Astrocyte (in vitro differentiated cells and primary cell): ENCODE measurements around the gene DLGAP1. TPM values are rescaled to one million over a fixed set of nuclear protein-coding genes. Genes with fewer than 3 reads are reported as not detected.

Source experiments
- DNase-seq: peaks from one replicate; pipeline ENCODE4 v3.0.0-alpha.2; 2010; ENCODE audit warnings: low read depth
- FAIRE-seq: peaks from 2 replicates; lab custom pipeline; 2011; peaks lifted over from hg19 to GRCh38; lab: Jason Lieb, UNC
- H2AFZ ChIP-seq: 2 replicates; pipeline ENCODE4 v1.6.0; 2012; ENCODE audit warnings: low read depth, low read length, inconsistent platforms
- H3K27ac ChIP-seq: 2 replicates; pipeline ENCODE4 v1.5.1; 2011; ENCODE audit warnings: low read depth, low read length, inconsistent platforms
- H3K27me3 ChIP-seq: 2 replicates; pipeline ENCODE4 v1.6.0; 2011; ENCODE audit warnings: low read length, inconsistent platforms; ENCODE audit not compliant: insufficient read depth
- H3K36me3 ChIP-seq: 2 replicates; pipeline ENCODE4 v1.5.1; 2011; ENCODE audit warnings: low read length, inconsistent platforms; ENCODE audit not compliant: insufficient read depth
- H3K4me1 ChIP-seq: 2 replicates; pipeline ENCODE4 v1.5.1; 2011; ENCODE audit warnings: low read length, inconsistent platforms; ENCODE audit not compliant: insufficient read depth
- H3K4me2 ChIP-seq: 2 replicates; pipeline ENCODE4 v1.6.0; 2012; ENCODE audit warnings: low read length, inconsistent platforms
- H3K4me3 ChIP-seq: 2 replicates; pipeline ENCODE4 v1.5.1; 2011; ENCODE audit warnings: low read depth, mild to moderate bottlenecking, low read length, inconsistent platforms; ENCODE audit not compliant: insufficient read depth
- H3K79me2 ChIP-seq: 2 replicates; pipeline ENCODE4 v1.6.0; 2012; ENCODE audit warnings: mild to moderate bottlenecking, low read length, inconsistent platforms; ENCODE audit not compliant: insufficient read depth
- H3K9ac ChIP-seq: 2 replicates; pipeline ENCODE4 v1.6.0; 2012; ENCODE audit warnings: mild to moderate bottlenecking, low read length, inconsistent platforms
- H3K9me3 ChIP-seq: 2 replicates; pipeline ENCODE4 v1.5.1; 2012; ENCODE audit warnings: low read depth, mild to moderate bottlenecking, low read length, inconsistent platforms; ENCODE audit not compliant: insufficient read depth
- H4K20me1 ChIP-seq: 2 replicates; pipeline ENCODE4 v1.6.0; 2012; ENCODE audit warnings: low read length, inconsistent platforms; ENCODE audit not compliant: insufficient read depth
- H3K27ac Mint-ChIP-seq: one replicate; pipeline ENCODE4 v1.8.0; 2021; ENCODE audit warnings: mild to moderate bottlenecking, mixed read lengths; ENCODE audit not compliant: unreplicated experiment
- H3K27me3 Mint-ChIP-seq: one replicate; pipeline ENCODE4 v1.8.0; 2021; ENCODE audit warnings: low read depth, mixed read lengths; ENCODE audit not compliant: unreplicated experiment
- H3K36me3 Mint-ChIP-seq: one replicate; pipeline ENCODE4 v1.8.0; 2021; ENCODE audit warnings: low read depth, mixed read lengths; ENCODE audit not compliant: unreplicated experiment
- H3K4me1 Mint-ChIP-seq: one replicate; pipeline ENCODE4 v1.8.0; 2021; ENCODE audit warnings: low read depth, mixed read lengths; ENCODE audit not compliant: unreplicated experiment
- H3K4me3 Mint-ChIP-seq: one replicate; pipeline ENCODE4 v1.8.0; 2021; ENCODE audit warnings: mild to moderate bottlenecking, moderate library complexity, mixed read lengths; ENCODE audit not compliant: unreplicated experiment
- H3K9me3 Mint-ChIP-seq: one replicate; pipeline ENCODE4 v1.8.0; 2021; ENCODE audit warnings: mild to moderate bottlenecking, mixed read lengths; ENCODE audit not compliant: unreplicated experiment
- EZH2 ChIP-seq: IDR thresholded peaks from 2 replicates; pipeline ENCODE4 v1.6.1; 2012; ENCODE audit warnings: mild to moderate bottlenecking, low read length, inconsistent platforms; ENCODE audit not compliant: insufficient read depth
- total RNA-seq: library from RNA; stranded (reverse); gene quantifications from 2 replicates; pipeline ENCODE4 v1.2.1, GENCODE V29; 2021
- TF ChIP-seq, protein P1 (sequence below): IDR thresholded peaks from 2 replicates; pipeline ENCODE4 v1.5.1; 2011; ENCODE audit warnings: low read depth, mild to moderate bottlenecking, inconsistent platforms, low read length, moderate library complexity; ENCODE audit not compliant: insufficient read depth

DLGAP1 gene
- total RNA-seq, 1 donor from 2014 or later, result 2.3 TPM

DNA sequence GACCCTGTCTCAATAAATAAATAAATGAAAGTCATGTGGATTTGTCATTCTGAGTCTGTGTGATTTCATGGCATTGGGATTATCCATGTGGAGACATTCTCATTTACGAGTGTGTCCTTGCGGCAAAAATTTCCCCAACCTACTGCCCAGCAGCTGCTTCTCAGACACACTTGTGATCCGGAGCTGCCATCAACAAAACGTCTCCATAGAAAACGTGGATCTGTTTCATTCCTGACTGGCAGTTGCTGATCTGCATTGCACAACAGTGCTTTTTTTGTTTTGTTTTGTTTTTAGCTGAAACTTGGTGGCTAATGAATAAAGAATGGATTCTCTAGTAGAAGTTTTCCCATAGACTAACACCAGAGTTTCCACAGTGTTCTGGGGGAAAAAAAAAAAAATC, 930.4 kb downstream of the DLGAP1 start:
- Mint-ChIP-seq H3K27me3 (peaks cover 4% of the 10 kb centered on the region), H3K27ac (no peak overlapping the region), H3K4me1 (peaks cover 15% of the 10 kb centered on the region), H3K36me3 (no peaks in the 10 kb centered on the region), H3K4me3 (no peak overlapping the region), H3K9me3 (no peaks in the 10 kb centered on the region)
- H4K20me1 ChIP-seq, result no peaks in the 10 kb centered on the region
- H3K4me1 ChIP-seq, result peaks cover 5% of the 10 kb centered on the region
- no peak for FAIRE-seq
- DNase-seq, result no peak
- no peak overlapping the region for H3K4me3 ChIP-seq
- H3K79me2 ChIP-seq, result no peaks in the 10 kb centered on the region
- peaks cover 3% of the 10 kb centered on the region for H3K27me3 ChIP-seq
- H3K4me2 ChIP-seq, result no peak overlapping the region
- H3K36me3 ChIP-seq, result no peaks in the 10 kb centered on the region
- H3K9ac ChIP-seq, result no peak overlapping the region
- TF ChIP-seq, protein P1, sequence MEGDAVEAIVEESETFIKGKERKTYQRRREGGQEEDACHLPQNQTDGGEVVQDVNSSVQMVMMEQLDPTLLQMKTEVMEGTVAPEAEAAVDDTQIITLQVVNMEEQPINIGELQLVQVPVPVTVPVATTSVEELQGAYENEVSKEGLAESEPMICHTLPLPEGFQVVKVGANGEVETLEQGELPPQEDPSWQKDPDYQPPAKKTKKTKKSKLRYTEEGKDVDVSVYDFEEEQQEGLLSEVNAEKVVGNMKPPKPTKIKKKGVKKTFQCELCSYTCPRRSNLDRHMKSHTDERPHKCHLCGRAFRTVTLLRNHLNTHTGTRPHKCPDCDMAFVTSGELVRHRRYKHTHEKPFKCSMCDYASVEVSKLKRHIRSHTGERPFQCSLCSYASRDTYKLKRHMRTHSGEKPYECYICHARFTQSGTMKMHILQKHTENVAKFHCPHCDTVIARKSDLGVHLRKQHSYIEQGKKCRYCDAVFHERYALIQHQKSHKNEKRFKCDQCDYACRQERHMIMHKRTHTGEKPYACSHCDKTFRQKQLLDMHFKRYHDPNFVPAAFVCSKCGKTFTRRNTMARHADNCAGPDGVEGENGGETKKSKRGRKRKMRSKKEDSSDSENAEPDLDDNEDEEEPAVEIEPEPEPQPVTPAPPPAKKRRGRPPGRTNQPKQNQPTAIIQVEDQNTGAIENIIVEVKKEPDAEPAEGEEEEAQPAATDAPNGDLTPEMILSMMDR, result no peak
- no peak for TF ChIP-seq EZH2
- H2AFZ ChIP-seq, result no peak overlapping the region
- H3K9me3 ChIP-seq, result no peaks in the 10 kb centered on the region
- no peak overlapping the region for H3K27ac ChIP-seq

DNA sequence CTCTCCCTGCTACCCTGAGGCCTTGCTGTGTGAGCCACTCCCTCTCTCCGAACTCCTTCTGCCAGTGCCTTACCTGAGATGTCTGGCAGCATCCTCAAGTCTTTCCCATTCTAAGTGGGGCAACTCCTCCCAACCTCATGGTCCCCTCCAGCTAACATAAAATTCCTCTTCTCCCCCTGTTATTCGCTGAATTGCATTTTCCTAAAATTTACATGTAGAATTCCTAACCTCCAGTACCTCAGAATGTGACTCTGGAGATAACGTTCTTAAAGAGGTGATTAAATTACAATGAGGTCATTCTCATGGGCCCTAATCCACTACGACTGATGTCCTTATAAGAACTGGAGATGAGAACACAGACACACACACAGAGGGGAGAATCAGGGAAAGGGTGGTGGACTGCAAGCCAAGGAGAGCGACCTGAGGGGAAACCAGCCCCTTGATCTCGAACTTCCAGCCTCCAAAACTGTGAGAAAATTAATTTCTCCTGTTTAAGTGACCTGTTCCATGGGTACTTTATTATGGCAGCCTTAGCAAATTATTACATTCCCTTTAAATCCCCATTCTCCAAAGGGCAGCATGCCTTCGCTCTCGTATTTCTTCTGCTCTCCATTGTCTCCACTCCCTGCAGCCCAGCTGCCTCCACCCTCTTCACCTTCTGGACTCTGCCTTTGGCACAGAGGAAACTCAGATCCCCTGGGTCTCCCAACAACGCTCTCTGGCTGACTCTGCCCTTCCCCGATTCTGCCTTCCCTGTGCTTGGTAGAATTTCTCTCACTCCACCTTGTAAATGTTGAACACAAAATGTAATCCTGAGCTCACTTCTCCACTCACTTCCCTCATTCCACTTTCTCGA, 934.6 kb downstream of the DLGAP1 start:
- H3K4me1 Mint-ChIP-seq, result no peaks in the 10 kb centered on the region
- Histone ChIP-seq H2AFZ (no peak overlapping the region), H3K9me3 (no peaks in the 10 kb centered on the region), H3K27ac (no peak overlapping the region), H4K20me1 (no peaks in the 10 kb centered on the region), H3K4me3 (no peak overlapping the region), H3K4me1 (no peaks in the 10 kb centered on the region), H3K79me2 (no peaks in the 10 kb centered on the region), H3K36me3 (no peaks in the 10 kb centered on the region), H3K9ac (no peak overlapping the region), H3K4me2 (no peak overlapping the region), H3K27me3 (peaks cover 3% of the 10 kb centered on the region)
- peaks cover 2% of the 10 kb centered on the region for H3K36me3 Mint-ChIP-seq
- H3K27ac Mint-ChIP-seq, result no peak overlapping the region
- H3K27me3 Mint-ChIP-seq, result peaks cover 5% of the 10 kb centered on the region
- peaks cover 3% of the 10 kb centered on the region for H3K9me3 Mint-ChIP-seq
- no peak for FAIRE-seq
- no peak overlapping the region for H3K4me3 Mint-ChIP-seq
- TF ChIP-seq, protein P1, result no peak
- TF ChIP-seq EZH2, result no peak
- DNase-seq, result no peak
